ENCODE measurements around the gene BLTP3A.

BLTP3A gene

DNA sequence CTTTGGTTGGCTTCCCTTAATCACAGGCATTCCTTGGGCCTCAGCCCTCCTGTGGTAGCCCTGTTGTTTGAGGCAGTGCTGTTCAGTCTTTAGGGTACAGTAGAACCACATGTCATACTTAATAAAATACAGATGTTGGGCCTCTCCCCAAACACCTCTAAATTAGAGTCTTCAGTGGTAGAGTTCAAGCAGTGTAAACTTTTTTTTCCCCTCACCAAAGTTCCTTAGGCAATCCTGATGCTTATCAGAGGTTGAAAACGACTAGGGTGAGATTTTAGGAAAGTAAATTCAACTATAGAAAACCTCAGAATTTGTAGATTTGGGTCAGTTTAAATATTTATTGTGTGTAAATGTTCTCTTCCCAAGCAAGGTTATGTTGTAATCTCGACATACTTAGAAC, 44.6 kb downstream of the BLTP3A start:
- no peaks in the 10 kb centered on the region for H3K27me3 ChIP-seq (replicated peaks)
- DNase-seq: no peak
- no peak overlapping the region for H3K4me3 ChIP-seq (ENCODE audit: low read depth, low read length)
- TF ChIP-seq, protein P1, sequence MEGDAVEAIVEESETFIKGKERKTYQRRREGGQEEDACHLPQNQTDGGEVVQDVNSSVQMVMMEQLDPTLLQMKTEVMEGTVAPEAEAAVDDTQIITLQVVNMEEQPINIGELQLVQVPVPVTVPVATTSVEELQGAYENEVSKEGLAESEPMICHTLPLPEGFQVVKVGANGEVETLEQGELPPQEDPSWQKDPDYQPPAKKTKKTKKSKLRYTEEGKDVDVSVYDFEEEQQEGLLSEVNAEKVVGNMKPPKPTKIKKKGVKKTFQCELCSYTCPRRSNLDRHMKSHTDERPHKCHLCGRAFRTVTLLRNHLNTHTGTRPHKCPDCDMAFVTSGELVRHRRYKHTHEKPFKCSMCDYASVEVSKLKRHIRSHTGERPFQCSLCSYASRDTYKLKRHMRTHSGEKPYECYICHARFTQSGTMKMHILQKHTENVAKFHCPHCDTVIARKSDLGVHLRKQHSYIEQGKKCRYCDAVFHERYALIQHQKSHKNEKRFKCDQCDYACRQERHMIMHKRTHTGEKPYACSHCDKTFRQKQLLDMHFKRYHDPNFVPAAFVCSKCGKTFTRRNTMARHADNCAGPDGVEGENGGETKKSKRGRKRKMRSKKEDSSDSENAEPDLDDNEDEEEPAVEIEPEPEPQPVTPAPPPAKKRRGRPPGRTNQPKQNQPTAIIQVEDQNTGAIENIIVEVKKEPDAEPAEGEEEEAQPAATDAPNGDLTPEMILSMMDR (IDR thresholded peaks at IDR 0.05; ENCODE audit: low read depth, low read length, missing control alignments): no peak
- in situ Hi-C loops (cut with HindIII; ENCODE audit: low pct_ligation_motif_present, low sequenced_read_pairs): no loop called here
- H3K36me3 ChIP-seq (replicated peaks): peaks cover 3% of the 10 kb centered on the region
- H3K27ac ChIP-seq: no peak overlapping the region

DNA sequence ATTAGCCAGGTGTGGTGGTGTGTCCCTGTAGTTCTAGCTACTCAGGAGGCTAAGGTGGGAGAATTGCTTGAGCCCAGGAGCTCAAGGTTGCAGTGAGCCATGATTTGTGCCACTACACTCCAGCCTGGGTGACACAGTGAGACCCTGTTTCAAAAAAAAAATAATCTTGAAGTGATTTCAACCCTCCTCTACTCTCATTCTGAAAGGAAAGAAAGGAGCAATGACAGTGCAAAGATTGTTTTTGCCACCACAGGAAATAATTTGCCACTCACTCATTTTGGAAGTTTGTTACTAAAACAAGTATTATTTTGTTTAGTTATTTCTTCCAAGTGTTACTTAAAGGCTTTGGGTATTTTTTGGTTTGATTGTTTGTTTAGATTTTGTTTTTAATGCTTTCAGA, 45.6 kb downstream of the BLTP3A start:
- TF ChIP-seq, protein P1 (IDR thresholded peaks at IDR 0.05; ENCODE audit: low read depth, low read length, missing control alignments): no peak

DNA sequence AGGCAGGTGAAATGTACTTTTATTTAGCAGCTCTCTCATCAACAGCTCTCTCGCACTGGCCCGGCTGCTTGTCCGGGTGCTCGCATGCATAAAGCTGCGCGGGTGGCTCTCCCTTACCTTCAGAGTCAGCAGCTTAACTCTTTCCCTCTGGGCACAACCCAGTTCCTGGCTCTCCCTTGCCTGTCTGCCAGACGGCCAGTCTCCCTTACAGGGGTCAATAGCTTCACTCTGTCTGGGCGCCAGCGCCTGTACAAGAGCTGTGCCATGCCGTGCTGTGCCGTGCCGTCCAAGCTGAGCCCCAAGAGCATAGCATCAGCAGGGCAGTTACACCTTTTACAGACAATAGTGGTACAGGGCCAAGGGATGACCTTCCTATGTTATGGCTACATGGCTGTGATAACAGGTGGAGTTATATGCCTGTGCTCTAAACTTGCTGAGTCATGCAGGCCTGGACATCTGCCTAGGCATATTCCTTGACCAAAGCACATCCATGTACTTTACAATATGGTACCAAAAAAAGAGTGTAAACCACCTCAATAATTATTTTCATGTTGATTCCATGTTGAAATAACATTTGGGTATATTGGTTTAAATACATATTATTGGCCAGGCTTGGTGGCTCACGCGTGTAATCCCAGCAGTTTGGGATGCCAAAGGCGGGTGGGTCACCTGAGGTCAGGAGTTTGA, 47.9 kb downstream of the BLTP3A start:
- Histone ChIP-seq H3K4me3 (ENCODE audit: low read depth, low read length) (no peak overlapping the region), H3K36me3 (replicated peaks) (peaks cover 3% of the 10 kb centered on the region), H3K27ac (no peak overlapping the region), H3K27me3 (replicated peaks) (no peaks in the 10 kb centered on the region)
- TF ChIP-seq, protein P1 (IDR thresholded peaks at IDR 0.05; ENCODE audit: low read depth, low read length, missing control alignments): no peak
- no peak for DNase-seq
- in situ Hi-C loops (cut with HindIII; ENCODE audit: low pct_ligation_motif_present, low sequenced_read_pairs): no loop called here

More for the DNA sequence above, 45.6 kb downstream of the BLTP3A start:
- in situ Hi-C loops (cut with HindIII; ENCODE audit: low pct_ligation_motif_present, low sequenced_read_pairs): no loop called here
- no peak for DNase-seq
- Histone ChIP-seq H3K36me3 (replicated peaks) (peaks cover 3% of the 10 kb centered on the region), H3K4me3 (ENCODE audit: low read depth, low read length) (no peak overlapping the region), H3K27ac (no peak overlapping the region), H3K27me3 (replicated peaks) (no peaks in the 10 kb centered on the region)

All from brain microvascular endothelial cell (primary cell).